Thyroid gland (tissue), 4 donors: ENCODE measurements around the gene USP37. TPM values are rescaled to one million over a fixed set of nuclear protein-coding genes. Genes with fewer than 3 reads are reported as not detected.

ENCODE experiments used
- DNase-seq, 2 donors: peaks; one replicate each; pipeline ENCODE4 v3.0.0-alpha.2; 2019
- H3K27ac ChIP-seq, 3 donors: fragments of 200-600 bp; sonication (generic); 1 replicate in 2 of 3; 2 replicates in 1 of 3; pipeline ENCODE4 v1.5.1; 2016 to 2019; ENCODE audit warnings: mild to moderate bottlenecking in 1 of 3, moderate library complexity in 1 of 3
- H3K27me3 ChIP-seq: fragments of 200-600 bp; sonication (generic); one replicate; pipeline ENCODE4 v1.5.1; 2019
- H3K36me3 ChIP-seq, 2 donors: fragments of 200-600 bp; sonication (generic); one replicate each; pipeline ENCODE4 v1.5.1; 2016 to 2019
- H3K4me1 ChIP-seq, 2 donors: fragments of 200-600 bp; sonication (generic); one replicate each; pipeline ENCODE4 v1.5.1; 2017 to 2019
- H3K4me3 ChIP-seq, 3 donors: fragments of 200-600 bp; sonication (generic); replicated peaks in 1 of 3; 1 replicate in 2 of 3; 2 replicates in 1 of 3; pipeline ENCODE4 v1.5.1; 2016; ENCODE audit warnings: mild to moderate bottlenecking in 1 of 3
- H3K9me3 ChIP-seq: fragments of 200-600 bp; sonication (generic); one replicate; pipeline ENCODE4 v1.5.1; 2017
- CTCF ChIP-seq, 6 experiments: fragments of 200-600 bp in 3 of 6; fragments of 450-650 bp in 3 of 6; sonication (generic) in 3 of 6; IDR thresholded peaks; one replicate each; pipeline ENCODE4 v1.5.1; 2016 to 2019; ENCODE audit warnings: antibody characterized with exemption in 6 of 6, mild to moderate bottlenecking in 2 of 6, inconsistent platforms in 1 of 6, moderate library complexity in 1 of 6
- POLR2A ChIP-seq, 2 donors: fragments of 450-650 bp; IDR thresholded peaks; one replicate each; pipeline ENCODE4 v1.6.1; 2017; ENCODE audit warnings: antibody characterized with exemption in 2 of 2, mild to moderate bottlenecking in 2 of 2, moderate library complexity in 1 of 2
- WGBS, 2 donors: methylation state at CpG; one replicate each; pipeline ENCODE4 v1.1.5; 2017; 5-methylcytosine and 5-hydroxymethylcytosine counted together
- intact Hi-C: fragments of 100-400 bp; cut with DNase I; formaldehyde crosslinking; loops from one replicate; pipeline ENCODE4 v1.15.1; 2023
- microRNA counts, 2 donors: library from miRNA; unstranded; fragments of <30 nt; microRNA quantifications; one replicate each; lab custom pipeline; 2016 to 2017
- microRNA-seq: library from miRNA; unstranded; fragments of <30 nt; microRNA quantifications from one replicate; pipeline ENCODE4, GENCODE V29; 2016
- small RNA-seq: library from RNA; depleted of rRNA; stranded (forward); fragments of <200 nt; gene quantifications from one replicate; pipeline ENCODE3, GENCODE V24; 2016
- total RNA-seq, 4 donors: library from RNA; depleted of rRNA; stranded (reverse); fragments of >200 nt; gene quantifications; one replicate each; pipeline ENCODE4 v1.2.3, GENCODE V29; 2016

USP37 gene
- total RNA-seq, 4 donors from 2014 or later: 10.6 to 22.4 (median 15.8) TPM

- TF ChIP-seq CTCF (IDR thresholded peaks at IDR 0.05) (no peak), POLR2A (IDR thresholded peaks at IDR 0.05) (no peak)
- DNase-seq: no peak
- peak overlapping the region in 1 of 3 donors; percentile 99 for H3K27ac ChIP-seq
- H3K36me3 ChIP-seq: peaks cover 31 to 41% of the 10 kb centered on the region in 2 donors
- H3K4me1 ChIP-seq: peaks cover 49 to 58% of the 10 kb centered on the region in 2 donors
- no peaks in the 10 kb centered on the region for H3K27me3 ChIP-seq
- H3K9me3 ChIP-seq: no peaks in the 10 kb centered on the region
- no peak overlapping the region for H3K4me3 ChIP-seq
- intact Hi-C loops: loop anchor here (5.0 to 10.0 kb wide), 3 partner anchors 130 to 252 kb away; partner anchors contain the start of genes AAMP, BCS1L, CNOT9 and PNKD
- WGBS, 2 donors: 68 to 69% methylated on average over 4 to 6 of the region's 8 CpGs
Observed at GRCh38 chr2:218402491-218402901, 165.7 kb downstream of the USP37 start.

GRCh38 chr2:218401890-218402289, 166.3 kb downstream of the USP37 start:
- WGBS, 2 donors: 52 to 68% methylated on average over 6 to 9 of the region's 9 CpGs
- Histone ChIP-seq H3K9me3 (no peaks in the 10 kb centered on the region), H3K36me3 (peaks cover 31 to 41% of the 10 kb centered on the region in 2 donors), H3K27me3 (no peaks in the 10 kb centered on the region), H3K27ac (peak overlapping the region; percentile 99 to 100 (median 99)), H3K4me3 (peak overlapping the region in 1 of 3 donors; percentile 100), H3K4me1 (peaks cover 50 to 58% of the 10 kb centered on the region in 2 donors)
- DNase-seq: peak in 1 of 2 donors; percentile 46
- no peak for TF ChIP-seq POLR2A (IDR thresholded peaks at IDR 0.05)
- no peak for TF ChIP-seq CTCF (IDR thresholded peaks at IDR 0.05)
- intact Hi-C loops: loop anchor here (5.0 to 10.0 kb wide), 3 partner anchors 130 to 253 kb away; partner anchors contain the start of genes AAMP, BCS1L, CNOT9 and PNKD

- 16 to 28% methylated on average over 20 to 21 of the region's 24 CpGs for WGBS, 2 donors
- no peaks in the 10 kb centered on the region for H3K9me3 ChIP-seq
- no peaks in the 10 kb centered on the region for H3K27me3 ChIP-seq
- H3K4me1 ChIP-seq: peaks cover 50 to 57% of the 10 kb centered on the region in 2 donors
- intact Hi-C loops: loop anchor here (5.0 to 10.0 kb wide), 3 partner anchors 129 to 254 kb away; partner anchors contain the start of genes AAMP, BCS1L, CNOT9 and PNKD
- no peak for TF ChIP-seq POLR2A (IDR thresholded peaks at IDR 0.05)
- no peak for TF ChIP-seq CTCF (IDR thresholded peaks at IDR 0.05)
- DNase-seq: peak in 1 of 2 donors; percentile 38
- peak overlapping the region; percentile 43 to 100 (median 100) for H3K4me3 ChIP-seq
- H3K27ac ChIP-seq: peak overlapping the region; percentile 99 to 100 (median 99)
- H3K36me3 ChIP-seq: peaks cover 31 to 41% of the 10 kb centered on the region in 2 donors
Observed at GRCh38 chr2:218400930-218401881, 166.9 kb downstream of the USP37 start.

MicroRNA genes within 50 kb of the gene (microRNA counts, 767-probe panel; counts per million panel counts)
- 4,417 to 7,990 counts per million in 2 donors for microRNA hsa-miR-26b-5p (lab: Ali Mortazavi, UCI)

Small RNA genes lying within 50 kb of the gene (microRNA-seq; reads per million reads assigned to microRNA genes)
- gene MIR26B: 101,799 reads per million, percentile 99 among the genes with 10 or more reads in this experiment

Small RNA genes lying within 50 kb of the gene (small RNA-seq; reads per million reads assigned to genes)
- gene MIR26B (76.8 reads per million, percentile 96 among the genes with 10 or more reads in this experiment), gene RNU6-136P (not detected)

Other genes starting within 250 kb of the USP37 start
- 1 to 10 TPM in 3 of 4 donors, under 1 TPM in 1; 0.54 to 5.5 (median 2.9) TPM for gene CATIP, start 211.5 kb downstream of the USP37 start, total RNA-seq
- 10 to 100 TPM in 2 of 4 donors, 1 to 10 TPM in 2; 1.7 to 14.5 (median 10.1) TPM for gene SLC11A1, start 186.1 kb downstream of the USP37 start, total RNA-seq
- gene CTDSP1, start 168.5 kb downstream of the USP37 start, total RNA-seq: 100 to 1,000 TPM; 105 to 152 (median 127) TPM
- gene VIL1, start 149.2 kb downstream of the USP37 start, total RNA-seq: not detected
- gene CNOT9, start 488 bp upstream of the USP37 start, total RNA-seq: 10 to 100 TPM; 34.7 to 48.5 (median 38.5) TPM
- 1 to 10 TPM in 3 of 4 donors, under 1 TPM in 1; 0.89 to 3.1 (median 1.9) TPM for gene PLCD4, start 39.5 kb upstream of the USP37 start, total RNA-seq
- gene ZNF142, start 91.3 kb upstream of the USP37 start, total RNA-seq: 10 to 100 TPM; 15.5 to 33.4 (median 24.0) TPM
- gene BCS1L, start 91.3 kb upstream of the USP37 start, total RNA-seq: 10 to 100 TPM; 17.7 to 38.9 (median 26.5) TPM
- 10 to 100 TPM; 15.8 to 26.1 (median 19.9) TPM for gene RNF25, start 103.7 kb upstream of the USP37 start, total RNA-seq
- gene STK36, start 103.7 kb upstream of the USP37 start, total RNA-seq: 10 to 100 TPM; 50.9 to 82.3 (median 64.0) TPM
- gene TTLL4, start 142.5 kb upstream of the USP37 start, total RNA-seq: 10 to 100 TPM in 3 of 4 donors, 1 to 10 TPM in 1; 5.7 to 19.2 (median 12.5) TPM
- 10 to 100 TPM in 3 of 4 donors, 1 to 10 TPM in 1; 9.0 to 26.8 (median 17.0) TPM for gene CYP27A1, start 213.8 kb upstream of the USP37 start, total RNA-seq